NCI-H128 (cell line): ENCODE results near the gene YAP1.
"Not testable (repeated sequence)": the region's sequence is repeated elsewhere in the genome, so short reads cannot be mapped to it uniquely, and the experiment has no call there.

Experiments used
- DNase-seq: peaks from one replicate; lab custom pipeline; 2025; ENCODE audit not compliant: unreplicated experiment; lab: John Stamatoyannopoulos, UW

YAP1 gene

GRCh38 chr11:102196816-102197215 is 86.6 kb downstream of the YAP1 start:
- no peak for DNase-seq

- no peak for DNase-seq
Observed at GRCh38 chr11:102197670-102198139, 87.5 kb downstream of the YAP1 start.

- DNase-seq = no peak
Observed at GRCh38 chr11:102199673-102200072, 89.4 kb downstream of the YAP1 start.

GRCh38 chr11:102200325-102200724 is 90.1 kb downstream of the YAP1 start:
- not testable (repeated sequence) for DNase-seq

- DNase-seq = no peak
Observed at GRCh38 chr11:102201776-102202175, 91.5 kb downstream of the YAP1 start.

- no peak for DNase-seq
Observed at GRCh38 chr11:102202972-102203371, 92.7 kb downstream of the YAP1 start.

- DNase-seq = no peak
Observed at GRCh38 chr11:102204174-102204573, 93.9 kb downstream of the YAP1 start.

GRCh38 chr11:102205805-102206204 is 95.6 kb downstream of the YAP1 start:
- no peak for DNase-seq

- no peak for DNase-seq
Observed at GRCh38 chr11:102208835-102209234, 98.6 kb downstream of the YAP1 start.

GRCh38 chr11:102214623-102215022 is 104.4 kb downstream of the YAP1 start:
- DNase-seq = no peak

- no peak for DNase-seq
Observed at GRCh38 chr11:102216433-102217075, 106.3 kb downstream of the YAP1 start.

GRCh38 chr11:102220728-102221467 is 110.7 kb downstream of the YAP1 start:
- DNase-seq = no peak

GRCh38 chr11:102223859-102224258 is 113.6 kb downstream of the YAP1 start:
- DNase-seq = no peak

GRCh38 chr11:102225689-102226568 is 115.7 kb downstream of the YAP1 start:
- DNase-seq = no peak

GRCh38 chr11:102226702-102227490 is 116.6 kb downstream of the YAP1 start:
- DNase-seq = no peak

GRCh38 chr11:102229510-102230123 is 119.4 kb downstream of the YAP1 start:
- no peak for DNase-seq

- DNase-seq = no peak
Observed at GRCh38 chr11:102230186-102230585, 119.9 kb downstream of the YAP1 start.

- no peak for DNase-seq
Observed at GRCh38 chr11:102230911-102231310, 120.7 kb downstream of the YAP1 start.

GRCh38 chr11:102234779-102235439 is 124.7 kb downstream of the YAP1 start:
- DNase-seq = no peak
